ENCODE data around the gene DIP2B.

DIP2B gene

GRCh38 chr12:50686406-50686805, 181.6 kb downstream of the DIP2B start:
- H3K4me3 ChIP-seq (ENCODE audit: low read length) = no peak overlapping the region
- H3K9ac ChIP-seq (ENCODE audit: low read depth, low read length) = no peak overlapping the region
- no peaks in the 10 kb centered on the region for H3K9me3 ChIP-seq (ENCODE audit: insufficient read depth, low read depth, low read length)
- H3K4me1 ChIP-seq (ENCODE audit: insufficient read depth, low read length) = no peaks in the 10 kb centered on the region
- peaks cover 76% of the 10 kb centered on the region for H3K36me3 ChIP-seq (ENCODE audit: insufficient read depth, low read length)
- no peak overlapping the region for H3K27ac ChIP-seq (ENCODE audit: low read depth, low read length)
- H3K27me3 ChIP-seq (ENCODE audit: insufficient read depth, low read length) = no peaks in the 10 kb centered on the region
- 94% methylated on average over 4 of the region's 4 CpGs for WGBS

- Histone ChIP-seq H3K4me1 (ENCODE audit: insufficient read depth, low read length) (no peaks in the 10 kb centered on the region), H3K27ac (ENCODE audit: low read depth, low read length) (no peak overlapping the region), H3K4me3 (ENCODE audit: low read length) (no peak overlapping the region), H3K36me3 (ENCODE audit: insufficient read depth, low read length) (peaks cover 75% of the 10 kb centered on the region), H3K27me3 (ENCODE audit: insufficient read depth, low read length) (no peaks in the 10 kb centered on the region), H3K9ac (ENCODE audit: low read depth, low read length) (no peak overlapping the region), H3K9me3 (ENCODE audit: insufficient read depth, low read depth, low read length) (no peaks in the 10 kb centered on the region)
- 86% methylated on average over 2 of the region's 2 CpGs for WGBS
These were observed 182.2 kb downstream of the DIP2B start for GRCh38 chr12:50686976-50687375.

- H3K9me3 ChIP-seq (ENCODE audit: insufficient read depth, low read depth, low read length) = no peaks in the 10 kb centered on the region
- H3K4me1 ChIP-seq (ENCODE audit: insufficient read depth, low read length) = no peaks in the 10 kb centered on the region
- H3K36me3 ChIP-seq (ENCODE audit: insufficient read depth, low read length) = peaks cover 80% of the 10 kb centered on the region
- 85% methylated on average over 1 of the region's 1 CpG for WGBS
- H3K4me3 ChIP-seq (ENCODE audit: low read length) = no peak overlapping the region
- H3K27ac ChIP-seq (ENCODE audit: low read depth, low read length) = no peak overlapping the region
- H3K9ac ChIP-seq (ENCODE audit: low read depth, low read length) = no peak overlapping the region
- H3K27me3 ChIP-seq (ENCODE audit: insufficient read depth, low read length) = no peaks in the 10 kb centered on the region
These were observed 184.7 kb downstream of the DIP2B start for GRCh38 chr12:50689437-50689836.

DNA sequence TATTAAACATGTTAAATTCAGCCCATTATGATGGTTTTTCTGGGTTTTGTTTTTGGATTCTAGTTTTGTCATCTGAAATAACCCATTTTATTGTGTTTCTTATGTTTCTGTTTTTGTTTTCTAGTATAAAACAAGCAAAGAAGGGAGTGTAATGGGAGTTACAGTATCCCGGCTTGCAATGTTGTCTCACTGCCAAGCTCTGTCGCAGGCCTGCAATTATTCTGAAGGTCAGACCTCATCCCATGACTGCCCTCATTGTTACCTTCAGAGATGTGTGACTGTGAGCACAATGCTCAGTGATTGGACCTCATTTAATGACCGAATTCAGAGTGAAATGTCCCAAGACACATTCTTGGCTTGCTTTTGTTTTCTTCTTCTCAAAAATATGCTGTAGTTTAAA, 186.1 kb downstream of the DIP2B start:
- WGBS = 97% methylated on average over 3 of the region's 3 CpGs
- peaks cover 84% of the 10 kb centered on the region for H3K36me3 ChIP-seq (ENCODE audit: insufficient read depth, low read length)
- no peak overlapping the region for H3K4me3 ChIP-seq (ENCODE audit: low read length)
- no peaks in the 10 kb centered on the region for H3K9me3 ChIP-seq (ENCODE audit: insufficient read depth, low read depth, low read length)
- H3K4me1 ChIP-seq (ENCODE audit: insufficient read depth, low read length) = no peaks in the 10 kb centered on the region
- no peak overlapping the region for H3K27ac ChIP-seq (ENCODE audit: low read depth, low read length)
- H3K27me3 ChIP-seq (ENCODE audit: insufficient read depth, low read length) = no peaks in the 10 kb centered on the region
- H3K9ac ChIP-seq (ENCODE audit: low read depth, low read length) = no peak overlapping the region

DNA sequence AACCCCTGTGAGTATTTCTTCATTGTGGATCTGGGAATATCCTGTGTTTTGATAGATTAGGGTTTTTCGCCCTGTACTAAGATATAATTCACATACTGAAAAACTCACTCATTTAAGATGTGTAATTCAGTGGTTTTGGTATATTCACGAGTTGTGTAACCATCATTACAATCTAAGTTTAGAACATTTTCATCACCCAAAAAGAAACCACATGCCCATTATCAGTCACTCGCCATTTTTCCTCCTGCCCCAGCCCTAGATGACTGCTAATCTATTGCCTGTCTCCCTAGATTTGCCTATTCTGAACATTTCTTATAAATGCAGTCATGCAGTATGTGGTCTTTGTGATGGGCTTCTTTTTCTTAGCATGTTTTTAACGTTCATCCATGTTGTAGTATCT, 191.2 kb downstream of the DIP2B start:
- no peak overlapping the region for H3K27ac ChIP-seq (ENCODE audit: low read depth, low read length)
- peaks cover 93% of the 10 kb centered on the region for H3K36me3 ChIP-seq (ENCODE audit: insufficient read depth, low read length)
- H3K27me3 ChIP-seq (ENCODE audit: insufficient read depth, low read length) = no peaks in the 10 kb centered on the region
- H3K9me3 ChIP-seq (ENCODE audit: insufficient read depth, low read depth, low read length) = no peaks in the 10 kb centered on the region
- no peak overlapping the region for H3K4me3 ChIP-seq (ENCODE audit: low read length)
- 94% methylated on average over 3 of the region's 4 CpGs for WGBS
- H3K9ac ChIP-seq (ENCODE audit: low read depth, low read length) = no peak overlapping the region
- no peaks in the 10 kb centered on the region for H3K4me1 ChIP-seq (ENCODE audit: insufficient read depth, low read length)

- no peak overlapping the region for H3K27ac ChIP-seq (ENCODE audit: low read depth, low read length)
- H3K4me3 ChIP-seq (ENCODE audit: low read length) = no peak overlapping the region
- no peaks in the 10 kb centered on the region for H3K9me3 ChIP-seq (ENCODE audit: insufficient read depth, low read depth, low read length)
- no peaks in the 10 kb centered on the region for H3K27me3 ChIP-seq (ENCODE audit: insufficient read depth, low read length)
- WGBS = 95% methylated on average over 6 of the region's 7 CpGs
- no peak overlapping the region for H3K9ac ChIP-seq (ENCODE audit: low read depth, low read length)
- H3K4me1 ChIP-seq (ENCODE audit: insufficient read depth, low read length) = no peaks in the 10 kb centered on the region
- H3K36me3 ChIP-seq (ENCODE audit: insufficient read depth, low read length) = peaks cover 90% of the 10 kb centered on the region
These were observed 192.1 kb downstream of the DIP2B start for GRCh38 chr12:50696931-50697330.

DNA sequence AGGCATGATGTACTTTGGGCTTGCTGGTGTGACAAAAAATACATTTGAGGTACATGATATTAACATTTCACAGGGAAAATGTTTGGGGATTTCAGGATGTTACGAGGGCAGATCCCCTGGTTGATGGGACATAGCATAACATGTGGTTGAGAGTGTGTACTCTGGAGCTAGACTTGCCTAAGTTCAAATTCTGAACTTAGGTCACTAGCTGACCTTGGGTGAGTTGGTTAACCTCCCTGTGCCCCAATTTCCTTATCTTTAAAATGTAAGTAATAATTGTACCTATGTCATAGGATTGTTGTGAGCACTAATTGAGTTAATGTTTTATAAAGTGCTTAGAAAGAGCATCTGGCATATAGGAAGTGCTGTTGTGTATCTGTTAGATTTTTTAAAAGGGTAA, 194.4 kb downstream of the DIP2B start:
- WGBS = 94% methylated on average over 1 of the region's 1 CpG
- H3K27ac ChIP-seq (ENCODE audit: low read depth, low read length) = no peak overlapping the region
- H3K4me1 ChIP-seq (ENCODE audit: insufficient read depth, low read length) = no peaks in the 10 kb centered on the region
- no peaks in the 10 kb centered on the region for H3K27me3 ChIP-seq (ENCODE audit: insufficient read depth, low read length)
- H3K9ac ChIP-seq (ENCODE audit: low read depth, low read length) = no peak overlapping the region
- H3K4me3 ChIP-seq (ENCODE audit: low read length) = no peak overlapping the region
- H3K36me3 ChIP-seq (ENCODE audit: insufficient read depth, low read length) = peaks cover 84% of the 10 kb centered on the region
- no peaks in the 10 kb centered on the region for H3K9me3 ChIP-seq (ENCODE audit: insufficient read depth, low read depth, low read length)

DNA sequence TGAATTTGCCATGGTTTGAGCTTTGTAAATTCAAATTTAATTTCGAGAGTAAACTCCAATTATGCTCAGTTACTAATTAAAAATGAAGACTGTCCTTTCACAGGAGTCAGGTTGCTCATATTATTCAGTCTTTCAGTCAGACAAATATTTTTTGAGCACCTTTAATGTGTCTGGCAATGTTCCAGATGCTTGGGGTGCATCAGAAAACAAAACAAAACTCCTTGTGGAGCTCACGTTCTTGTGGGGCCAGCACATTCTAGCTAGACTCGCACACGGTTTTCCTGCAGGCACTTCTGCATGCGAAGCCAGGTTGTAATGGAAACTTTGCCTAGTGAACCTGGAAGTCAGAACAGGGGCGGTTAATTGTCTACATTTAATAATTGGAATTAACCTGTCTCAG, 195.2 kb downstream of the DIP2B start:
- WGBS = 94% methylated on average over 6 of the region's 6 CpGs
- H3K36me3 ChIP-seq (ENCODE audit: insufficient read depth, low read length) = peaks cover 85% of the 10 kb centered on the region

DNA sequence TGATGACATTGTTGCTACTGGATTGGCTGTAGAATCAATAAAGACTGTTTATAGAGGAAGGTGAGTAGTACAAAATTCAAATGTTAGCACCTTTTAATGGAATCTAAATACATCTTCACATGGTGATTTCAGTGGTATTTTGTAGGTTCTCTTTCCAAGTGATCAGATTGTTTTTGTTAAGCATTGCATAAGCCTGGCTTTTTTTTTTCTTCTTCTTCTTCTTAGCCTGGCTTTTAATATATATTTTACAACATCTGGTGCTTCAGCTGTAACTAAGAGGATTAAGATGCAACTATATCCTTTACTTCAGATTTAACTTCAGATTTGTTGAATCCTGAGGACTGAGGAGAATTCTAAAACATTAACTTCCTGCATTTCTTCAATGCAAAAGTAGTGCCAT, 201.8 kb downstream of the DIP2B start:
- H3K4me3 ChIP-seq (ENCODE audit: low read length) = no peak overlapping the region
- no peak overlapping the region for H3K9ac ChIP-seq (ENCODE audit: low read depth, low read length)
- H3K27ac ChIP-seq (ENCODE audit: low read depth, low read length) = no peak overlapping the region
- no peaks in the 10 kb centered on the region for H3K4me1 ChIP-seq (ENCODE audit: insufficient read depth, low read length)
- H3K27me3 ChIP-seq (ENCODE audit: insufficient read depth, low read length) = no peaks in the 10 kb centered on the region
- H3K9me3 ChIP-seq (ENCODE audit: insufficient read depth, low read depth, low read length) = no peaks in the 10 kb centered on the region
- peaks cover 80% of the 10 kb centered on the region for H3K36me3 ChIP-seq (ENCODE audit: insufficient read depth, low read length)

More for the DNA sequence above, 195.2 kb downstream of the DIP2B start:
- Histone ChIP-seq H3K9me3 (ENCODE audit: insufficient read depth, low read depth, low read length) (no peaks in the 10 kb centered on the region), H3K27me3 (ENCODE audit: insufficient read depth, low read length) (no peaks in the 10 kb centered on the region), H3K9ac (ENCODE audit: low read depth, low read length) (no peak overlapping the region), H3K27ac (ENCODE audit: low read depth, low read length) (no peak overlapping the region), H3K4me1 (ENCODE audit: insufficient read depth, low read length) (no peaks in the 10 kb centered on the region), H3K4me3 (ENCODE audit: low read length) (no peak overlapping the region)

- 96% methylated on average over 7 of the region's 7 CpGs for WGBS
- Histone ChIP-seq H3K4me1 (ENCODE audit: insufficient read depth, low read length) (no peaks in the 10 kb centered on the region), H3K27ac (ENCODE audit: low read depth, low read length) (no peak overlapping the region), H3K4me3 (ENCODE audit: low read length) (no peak overlapping the region), H3K9ac (ENCODE audit: low read depth, low read length) (no peak overlapping the region), H3K9me3 (ENCODE audit: insufficient read depth, low read depth, low read length) (no peaks in the 10 kb centered on the region), H3K36me3 (ENCODE audit: insufficient read depth, low read length) (peaks cover 83% of the 10 kb centered on the region), H3K27me3 (ENCODE audit: insufficient read depth, low read length) (no peaks in the 10 kb centered on the region)
These were observed 202.6 kb downstream of the DIP2B start for GRCh38 chr12:50707396-50707795.

- peaks cover 81% of the 10 kb centered on the region for H3K36me3 ChIP-seq (ENCODE audit: insufficient read depth, low read length)
- no peak overlapping the region for H3K9ac ChIP-seq (ENCODE audit: low read depth, low read length)
- no peak overlapping the region for H3K27ac ChIP-seq (ENCODE audit: low read depth, low read length)
These were observed 203.8 kb downstream of the DIP2B start for GRCh38 chr12:50708631-50709030.

GRCh38 chr12:50711121-50711520, 206.3 kb downstream of the DIP2B start:
- Histone ChIP-seq H3K27me3 (ENCODE audit: insufficient read depth, low read length) (no peaks in the 10 kb centered on the region), H3K9ac (ENCODE audit: low read depth, low read length) (no peak overlapping the region), H3K9me3 (ENCODE audit: insufficient read depth, low read depth, low read length) (no peaks in the 10 kb centered on the region), H3K27ac (ENCODE audit: low read depth, low read length) (no peak overlapping the region), H3K36me3 (ENCODE audit: insufficient read depth, low read length) (peaks cover 81% of the 10 kb centered on the region), H3K4me1 (ENCODE audit: insufficient read depth, low read length) (no peaks in the 10 kb centered on the region), H3K4me3 (ENCODE audit: low read length) (no peak overlapping the region)
- WGBS = 97% methylated on average over 6 of the region's 6 CpGs

More at GRCh38 chr12:50708631-50709030, 203.8 kb downstream of the DIP2B start:
- Histone ChIP-seq H3K4me1 (ENCODE audit: insufficient read depth, low read length) (no peaks in the 10 kb centered on the region), H3K9me3 (ENCODE audit: insufficient read depth, low read depth, low read length) (no peaks in the 10 kb centered on the region), H3K4me3 (ENCODE audit: low read length) (no peak overlapping the region), H3K27me3 (ENCODE audit: insufficient read depth, low read length) (no peaks in the 10 kb centered on the region)
- 93% methylated on average over 2 of the region's 2 CpGs for WGBS
